Raji (cell line): Measurements from ENCODE around the gene ATP6V1G3.

Experiments
- POLR2A ChIP-seq: IDR thresholded peaks from 2 replicates; pipeline ENCODE4 v1.6.1; 2011; ENCODE audit warnings: low read depth, low read length, control low read depth; ENCODE audit not compliant: insufficient read depth

The ATP6V1G3 gene

DNA sequence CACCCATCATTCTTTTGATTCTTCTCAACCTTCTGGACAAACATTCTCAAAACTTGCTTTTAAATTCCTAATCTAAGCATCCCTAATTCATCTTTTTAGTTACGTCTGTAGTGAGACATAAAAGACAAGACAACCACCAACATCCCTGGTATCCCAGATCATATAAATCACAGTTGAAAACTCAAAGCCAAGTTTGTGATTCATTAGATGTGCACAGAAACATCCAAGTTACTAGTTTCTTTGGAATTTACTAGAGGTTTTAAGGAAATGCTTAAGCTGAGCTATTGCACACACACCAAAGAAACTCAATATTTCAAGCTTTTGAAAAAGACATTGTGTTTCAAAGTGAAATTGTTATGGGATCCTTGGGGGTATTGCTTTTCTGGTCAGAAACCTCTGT lies 47.6 kb downstream of the ATP6V1G3 start:
- TF ChIP-seq POLR2A: no peak

DNA sequence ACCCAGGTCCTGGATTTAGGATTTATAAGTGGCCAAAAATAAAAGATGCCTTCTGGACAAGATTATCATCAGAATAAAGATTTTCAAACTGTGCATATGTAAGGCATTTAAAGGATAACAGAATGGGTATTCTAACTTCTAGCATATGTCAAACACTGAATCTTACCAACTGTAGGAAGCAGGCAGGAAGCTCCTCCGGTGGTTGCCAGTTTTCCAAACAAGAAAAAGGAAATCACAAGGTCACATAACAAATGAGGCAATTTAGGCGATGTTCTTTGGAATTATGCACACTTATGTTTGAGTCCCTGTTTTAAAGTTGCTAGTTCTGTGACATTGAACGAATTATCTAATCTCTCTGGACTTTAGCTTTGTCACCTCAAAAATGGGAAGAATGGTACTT lies 48.9 kb downstream of the ATP6V1G3 start:
- no peak for TF ChIP-seq POLR2A

DNA sequence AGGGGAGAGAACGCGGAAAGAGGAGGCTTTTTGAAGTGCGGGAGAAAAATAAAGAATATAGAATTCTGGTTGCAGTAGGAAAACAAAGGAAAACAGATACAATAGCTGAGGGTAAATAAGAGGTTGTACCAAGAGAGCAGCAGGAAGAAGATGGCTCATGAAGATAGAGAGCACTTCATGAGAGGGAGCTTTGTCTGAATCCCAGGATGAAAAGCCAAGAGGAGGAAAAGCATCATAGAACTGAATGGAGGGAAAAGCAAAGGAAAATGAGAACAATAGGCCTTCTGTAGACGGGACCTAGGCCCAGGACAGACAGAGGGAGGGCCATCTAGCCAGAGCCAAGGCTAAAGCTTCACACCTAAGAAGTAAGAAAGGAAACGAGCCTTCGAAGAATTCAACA lies 49.5 kb downstream of the ATP6V1G3 start:
- TF ChIP-seq POLR2A: no peak

DNA sequence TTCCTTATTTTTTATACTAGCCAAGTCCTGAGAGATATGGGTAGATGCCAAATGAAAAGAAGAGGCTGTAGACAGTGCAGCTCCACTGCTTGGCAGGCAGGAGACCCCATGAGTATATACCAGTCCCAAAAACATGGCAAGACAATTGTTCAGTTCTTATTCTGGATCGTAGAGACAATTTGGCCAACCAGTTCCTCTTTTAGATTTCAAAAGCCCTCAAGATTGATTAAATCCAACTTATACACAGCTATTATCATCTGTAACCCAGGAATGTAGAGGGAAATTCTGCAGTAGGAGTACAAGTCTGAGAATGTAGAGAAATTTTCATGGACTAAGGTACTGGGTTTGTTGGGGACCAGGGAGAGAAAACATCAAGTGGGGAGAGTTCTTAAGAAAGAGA lies 50.3 kb downstream of the ATP6V1G3 start:
- no peak for TF ChIP-seq POLR2A

DNA sequence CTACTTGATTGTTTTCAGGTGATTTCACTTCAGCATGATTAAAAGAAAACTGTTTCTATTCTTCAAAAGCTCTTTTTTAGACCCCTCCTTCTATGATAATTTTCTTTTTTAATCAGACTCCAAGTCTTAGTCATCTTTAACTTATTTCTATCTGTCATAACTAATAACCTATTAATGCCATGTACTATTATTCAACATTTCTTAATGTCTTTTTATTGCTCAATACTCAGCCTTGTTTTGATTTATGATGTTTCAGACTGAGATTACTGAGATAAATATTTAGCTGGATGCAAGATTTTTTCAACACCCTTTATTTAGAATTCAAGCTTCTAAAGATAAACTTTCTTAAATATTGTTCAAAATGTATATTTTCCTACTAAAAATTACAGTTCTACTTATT lies 53.6 kb downstream of the ATP6V1G3 start:
- TF ChIP-seq POLR2A: no peak

DNA sequence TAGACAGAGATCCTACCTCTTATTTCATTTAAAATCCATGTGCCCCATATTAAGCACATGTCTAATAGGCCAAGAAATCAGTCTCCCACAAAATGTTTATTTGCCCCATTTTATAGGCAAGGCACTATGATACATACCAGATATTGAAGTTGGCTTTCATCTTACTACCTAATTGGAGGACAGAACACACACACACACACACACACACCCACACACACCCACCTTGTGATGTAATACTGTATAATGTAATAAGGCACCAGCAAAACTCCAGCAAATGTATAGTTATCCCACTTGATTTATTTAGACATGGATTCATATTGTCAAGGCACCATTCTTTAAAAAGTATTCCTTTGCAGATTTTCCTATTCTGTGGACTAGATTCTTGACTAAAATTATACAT lies 56.8 kb downstream of the ATP6V1G3 start:
- TF ChIP-seq POLR2A: no peak

DNA sequence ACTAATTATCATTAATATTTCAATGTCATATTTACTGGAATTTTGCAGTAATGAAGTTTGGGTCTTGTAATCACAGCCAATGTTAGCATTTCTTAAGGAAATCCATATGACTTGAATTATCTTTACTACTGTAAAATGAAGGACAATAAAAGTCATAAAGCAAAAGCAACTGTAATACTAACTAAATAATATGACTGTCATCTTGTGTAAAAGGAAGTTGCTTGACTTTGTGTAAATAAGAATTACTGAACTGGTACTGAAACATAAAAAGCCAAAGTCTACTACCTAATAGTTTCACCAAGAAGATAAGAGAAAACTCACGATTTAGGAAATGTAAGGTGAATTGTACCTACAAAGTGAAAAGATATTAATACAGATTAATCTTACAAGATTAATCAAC lies 57.5 kb downstream of the ATP6V1G3 start:
- no peak for TF ChIP-seq POLR2A

DNA sequence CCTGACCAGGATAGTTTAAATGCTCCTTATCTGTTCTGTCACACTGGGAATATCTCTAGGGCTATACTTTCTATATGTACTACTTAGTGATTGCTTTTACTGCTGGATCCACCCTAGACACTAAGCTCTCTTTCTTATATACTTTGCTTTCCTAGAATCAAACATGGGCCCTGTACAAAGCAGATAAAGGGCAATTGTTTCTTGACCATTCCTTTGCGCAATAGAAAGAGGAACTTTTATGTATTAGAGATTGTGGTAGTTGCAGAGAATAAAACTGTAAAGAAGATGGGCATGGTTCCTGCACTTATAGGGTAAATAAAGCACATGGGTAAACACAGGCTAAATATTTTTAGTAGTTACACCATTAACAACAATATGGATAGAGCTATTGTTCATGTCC lies 58.8 kb downstream of the ATP6V1G3 start:
- no peak for TF ChIP-seq POLR2A

DNA sequence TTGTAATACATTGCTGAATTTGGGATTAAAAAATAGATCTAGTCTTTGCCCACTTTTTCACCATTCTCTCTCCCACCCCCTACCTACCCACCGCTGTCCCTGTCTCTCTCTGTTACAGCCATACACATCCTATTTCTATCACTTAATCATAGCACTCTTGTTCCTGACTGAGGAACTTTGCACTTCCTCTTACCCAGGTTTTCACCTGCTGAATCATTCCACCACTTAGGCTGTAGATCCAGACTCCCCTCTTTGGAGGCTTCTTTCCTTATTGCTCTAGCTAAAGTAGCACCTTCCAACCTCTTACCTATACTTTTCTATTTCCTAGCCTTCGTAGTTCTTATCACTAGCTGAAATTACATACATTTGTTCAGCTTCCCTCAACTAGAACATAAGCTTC lies 59.6 kb downstream of the ATP6V1G3 start:
- TF ChIP-seq POLR2A: no peak
